SU-DHL-6 (cell line): ENCODE results near the gene MOV10L1.

Source experiments
- CTCF ChIP-seq: fragments of 200-600 bp; sonication (generic); IDR thresholded peaks from one replicate; pipeline ENCODE4 v1.5.1; 2017; ENCODE audit warnings: antibody characterized with exemption, mild to moderate bottlenecking, low read length, moderate library complexity; ENCODE audit not compliant: insufficient read depth, poor library complexity, severe bottlenecking
- EZH2phosphoT487 ChIP-seq: fragments of 200-600 bp; sonication (generic), shearing (Covaris generic); conservative IDR thresholded peaks from 2 replicates; pipeline ENCODE4 v1.6.1; 2018; ENCODE audit warnings: mild to moderate bottlenecking, antibody characterized with exemption, low read length, moderate library complexity, mixed read lengths

GRCh38 chr22:50062509-50063135, 27.2 kb upstream of the MOV10L1 start:
- TF ChIP-seq EZH2phosphoT487 (no peak), CTCF (no peak)
